Erythroblast (primary cell): Measurements from ENCODE around the gene AMOTL1.

Experiments
- GATA1 ChIP-seq: IDR thresholded peaks from 2 replicates; pipeline ENCODE4 v1.6.1; 2011; ENCODE audit warnings: low read depth, mild to moderate bottlenecking, control low read depth, low read length, moderate library complexity
- POLR2A ChIP-seq: IDR thresholded peaks from 2 replicates; pipeline ENCODE4 v1.6.1; 2011; ENCODE audit warnings: mild to moderate bottlenecking, low read length

GRCh38 chr11:94825481-94825880 is 57.3 kb downstream of the AMOTL1 start:
- no peak for TF ChIP-seq POLR2A
- no peak for TF ChIP-seq GATA1
